ENCODE data around the gene PRKCA. TPM values are rescaled to one million over a fixed set of nuclear protein-coding genes. Genes with fewer than 3 reads are reported as not detected.

The PRKCA gene
- total RNA-seq, 2 experiments from 2014 or later = 75.1 to 78.5 TPM

DNA sequence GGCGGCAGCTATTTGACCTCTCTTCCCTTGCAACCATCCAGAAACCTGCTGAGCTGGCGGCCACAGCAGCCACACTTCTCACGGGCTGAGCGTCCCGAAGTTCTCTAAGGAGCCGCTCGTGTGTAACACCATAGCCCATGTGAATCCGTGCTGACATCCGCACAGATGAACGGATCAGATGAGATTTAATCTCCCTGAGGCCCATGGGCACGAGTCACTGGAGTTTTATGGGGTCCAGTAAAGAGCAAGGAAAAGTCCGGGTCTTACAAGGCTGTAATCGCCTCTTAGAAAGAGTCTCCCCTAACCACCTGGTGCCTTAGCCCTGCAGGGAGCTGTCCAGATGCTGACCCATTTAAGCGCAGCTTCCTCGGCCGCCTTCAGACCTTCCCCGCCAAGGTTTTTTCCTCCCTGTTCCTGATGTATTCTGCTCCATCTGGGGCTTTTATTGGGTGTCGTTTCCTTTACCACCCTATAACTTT is 527.0 kb downstream of the PRKCA start:
- H3K27ac Mint-ChIP-seq = no peak overlapping the region
- no peaks in the 10 kb centered on the region for H3K9me3 Mint-ChIP-seq
- no peaks in the 10 kb centered on the region for H3K4me1 Mint-ChIP-seq (ENCODE audit: low read depth)
- peaks cover 56% of the 10 kb centered on the region for H3K27me3 Mint-ChIP-seq
- no peak overlapping the region for H3K4me3 Mint-ChIP-seq
- intact Hi-C loops (cut with micrococcal nuclease) = no loop called here
- POLR2A ChIA-PET = no interaction called here
- H3K36me3 Mint-ChIP-seq = no peaks in the 10 kb centered on the region
- CTCF ChIA-PET = interaction anchor here (1.2 kb wide), 1 partner anchor 21 kb away, joined by 3 read pairs; no protein-coding TSS in a partner anchor
- DNase-seq = peak; percentile 47

DNA sequence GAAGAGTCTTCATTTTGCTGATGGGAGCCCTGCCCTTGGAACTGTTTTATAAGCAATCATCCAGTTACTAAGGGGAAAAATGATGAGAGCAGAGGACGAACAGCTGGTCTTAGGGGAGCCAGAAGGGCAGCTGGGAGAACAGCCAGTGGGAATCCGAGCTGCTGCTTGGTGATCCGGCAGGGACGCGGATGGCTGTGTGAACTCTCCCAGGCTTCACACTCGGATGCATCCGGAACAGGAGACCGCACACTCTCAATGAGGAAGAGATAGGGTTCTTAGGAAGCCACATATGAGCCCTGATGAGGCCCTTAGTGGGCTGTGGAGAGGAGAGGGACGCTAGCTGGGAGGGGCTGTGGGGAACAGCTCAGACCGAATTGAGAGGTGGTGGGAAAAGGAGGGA is 527.5 kb downstream of the PRKCA start:
- ChIA-PET POLR2A (no interaction called here), CTCF (interaction anchor here (1.2 kb wide), 1 partner anchor 20 kb away, joined by 3 read pairs; no protein-coding TSS in a partner anchor)
- Mint-ChIP-seq H3K27me3 (peaks cover 58% of the 10 kb centered on the region), H3K9me3 (no peaks in the 10 kb centered on the region), H3K27ac (no peak overlapping the region), H3K4me1 (ENCODE audit: low read depth) (no peaks in the 10 kb centered on the region), H3K36me3 (no peaks in the 10 kb centered on the region), H3K4me3 (no peak overlapping the region)
- no peak for DNase-seq
- intact Hi-C loops (cut with micrococcal nuclease) = no loop called here

DNA sequence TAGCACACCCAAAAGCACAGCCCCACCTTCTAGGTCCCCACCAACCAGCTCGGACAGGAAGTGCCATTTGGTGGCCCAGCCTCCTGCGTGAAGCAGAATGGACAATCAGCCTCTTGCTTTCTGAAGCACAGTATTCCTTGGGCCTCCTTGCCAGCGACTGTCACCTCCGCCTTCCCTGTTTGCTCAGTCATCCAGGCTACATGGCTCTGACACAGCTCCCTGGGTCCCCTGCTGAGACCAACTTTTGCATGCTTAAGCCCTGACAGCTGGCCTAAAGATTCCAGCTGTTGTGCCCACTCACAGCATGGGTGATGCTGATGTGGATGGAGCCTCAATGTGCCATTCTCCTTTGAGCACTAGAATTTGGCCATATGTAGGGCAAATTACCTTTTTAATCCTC is 528.0 kb downstream of the PRKCA start:
- no peak overlapping the region for H3K4me3 Mint-ChIP-seq
- no peaks in the 10 kb centered on the region for H3K4me1 Mint-ChIP-seq (ENCODE audit: low read depth)
- ChIA-PET CTCF (interaction anchor here (1.2 kb wide), 1 partner anchor 20 kb away, joined by 3 read pairs; no protein-coding TSS in a partner anchor), POLR2A (no interaction called here)
- DNase-seq = no peak
- H3K27me3 Mint-ChIP-seq = peaks cover 61% of the 10 kb centered on the region
- no peak overlapping the region for H3K27ac Mint-ChIP-seq
- H3K9me3 Mint-ChIP-seq = no peaks in the 10 kb centered on the region
- no peaks in the 10 kb centered on the region for H3K36me3 Mint-ChIP-seq
- intact Hi-C loops (cut with micrococcal nuclease) = no loop called here

DNA sequence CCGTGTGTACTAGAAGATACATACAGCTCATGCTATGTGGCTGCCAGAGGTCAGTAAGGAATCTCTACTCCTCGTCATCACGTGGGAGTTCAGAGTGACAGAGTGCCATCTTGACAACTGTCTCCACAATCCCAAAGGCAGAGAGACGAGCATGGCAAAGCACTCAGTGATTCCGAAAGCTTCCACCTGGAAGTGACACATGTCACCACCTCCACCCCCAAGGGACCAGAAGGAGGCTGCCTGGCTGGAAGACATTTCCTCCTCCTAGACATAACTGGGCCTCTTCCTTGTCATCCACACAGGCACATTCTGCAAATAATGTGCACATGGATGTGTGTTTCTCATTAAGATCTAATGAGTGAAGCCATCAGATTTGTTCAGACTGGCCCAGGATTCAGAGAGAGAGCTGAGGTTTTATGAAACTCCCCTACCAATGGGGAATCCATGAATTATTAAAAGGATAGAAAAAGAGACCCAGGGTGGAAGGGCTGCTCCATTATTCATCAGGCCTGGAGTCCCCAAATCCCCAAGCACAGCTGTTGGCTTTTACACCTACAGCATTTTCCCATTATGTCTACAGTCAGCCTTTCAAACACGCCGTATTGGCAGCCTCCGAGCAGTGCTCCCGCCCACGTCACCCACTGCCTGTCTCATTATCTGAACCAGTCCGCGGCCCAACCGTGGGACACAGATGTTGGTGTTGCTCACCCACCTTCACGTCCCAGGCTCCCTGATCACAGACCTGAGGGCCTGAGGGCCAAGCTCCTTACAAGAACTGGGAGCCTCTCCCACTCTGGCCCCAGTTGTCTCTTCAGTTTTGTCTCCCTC is 529.2 kb downstream of the PRKCA start:
- POLR2A ChIA-PET = no interaction called here

DNA sequence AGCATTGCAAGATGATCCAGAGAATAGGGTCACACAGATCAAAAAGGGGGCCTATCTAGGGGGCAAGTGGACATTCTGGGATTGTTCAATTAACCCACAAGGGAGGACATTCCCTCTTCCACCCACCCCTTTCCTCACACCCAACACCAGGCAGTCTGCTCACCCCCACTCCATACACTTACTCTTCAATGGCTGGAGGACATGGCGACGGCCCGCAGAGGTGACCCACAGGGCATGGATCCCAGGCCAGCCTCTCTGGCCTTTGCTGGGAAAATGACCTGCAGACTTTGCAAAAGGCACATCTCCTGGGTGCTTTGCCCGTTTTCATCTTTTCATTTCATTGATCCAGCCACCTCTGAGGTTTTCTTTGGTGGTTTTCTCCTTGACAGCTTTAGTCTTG is 530.8 kb downstream of the PRKCA start:
- DNase-seq = no peak
- intact Hi-C loops (cut with micrococcal nuclease) = no loop called here
- ChIA-PET CTCF (no interaction called here), POLR2A (no interaction called here)
- no peak overlapping the region for H3K4me3 Mint-ChIP-seq
- peaks cover 72% of the 10 kb centered on the region for H3K27me3 Mint-ChIP-seq
- H3K9me3 Mint-ChIP-seq = no peaks in the 10 kb centered on the region
- no peaks in the 10 kb centered on the region for H3K4me1 Mint-ChIP-seq (ENCODE audit: low read depth)
- no peaks in the 10 kb centered on the region for H3K36me3 Mint-ChIP-seq
- H3K27ac Mint-ChIP-seq = no peak overlapping the region

More for the DNA sequence above, 529.2 kb downstream of the PRKCA start:
- no peak for DNase-seq
- no peaks in the 10 kb centered on the region for H3K36me3 Mint-ChIP-seq
- no peaks in the 10 kb centered on the region for H3K4me1 Mint-ChIP-seq (ENCODE audit: low read depth)
- intact Hi-C loops (cut with micrococcal nuclease) = no loop called here
- H3K4me3 Mint-ChIP-seq = no peak overlapping the region
- CTCF ChIA-PET = no interaction called here
- peaks cover 71% of the 10 kb centered on the region for H3K27me3 Mint-ChIP-seq
- H3K9me3 Mint-ChIP-seq = no peaks in the 10 kb centered on the region
- no peak overlapping the region for H3K27ac Mint-ChIP-seq

DNA sequence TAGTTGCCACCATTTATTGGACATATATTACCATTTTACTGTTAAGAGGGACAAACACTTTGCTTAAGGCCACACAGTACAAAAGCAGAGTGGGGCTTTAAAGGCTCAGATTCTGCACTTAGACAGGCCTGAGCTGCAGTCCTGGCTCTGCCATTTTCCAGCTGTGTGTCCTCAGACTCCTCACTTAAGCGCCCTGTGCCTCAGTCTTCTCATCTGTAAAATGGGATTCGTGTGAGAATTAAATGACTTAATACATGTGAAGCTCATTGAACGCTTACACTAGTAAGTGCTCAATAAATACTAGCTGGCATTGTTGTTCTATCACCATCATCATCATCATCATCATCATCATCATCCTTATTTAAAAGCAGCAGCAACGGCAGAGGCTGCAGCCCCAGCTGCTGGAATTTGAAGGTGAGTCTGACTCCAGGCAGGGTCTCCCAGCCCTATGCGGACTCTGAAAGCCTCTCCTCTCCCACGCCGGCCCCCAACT is 532.1 kb downstream of the PRKCA start:
- Mint-ChIP-seq H3K4me1 (ENCODE audit: low read depth) (no peaks in the 10 kb centered on the region), H3K27me3 (peaks cover 61% of the 10 kb centered on the region), H3K9me3 (no peaks in the 10 kb centered on the region), H3K27ac (no peak overlapping the region), H3K36me3 (no peaks in the 10 kb centered on the region), H3K4me3 (no peak overlapping the region)
- intact Hi-C loops (cut with micrococcal nuclease) = no loop called here
- POLR2A ChIA-PET = no interaction called here
- DNase-seq = no peak
- CTCF ChIA-PET = no interaction called here

DNA sequence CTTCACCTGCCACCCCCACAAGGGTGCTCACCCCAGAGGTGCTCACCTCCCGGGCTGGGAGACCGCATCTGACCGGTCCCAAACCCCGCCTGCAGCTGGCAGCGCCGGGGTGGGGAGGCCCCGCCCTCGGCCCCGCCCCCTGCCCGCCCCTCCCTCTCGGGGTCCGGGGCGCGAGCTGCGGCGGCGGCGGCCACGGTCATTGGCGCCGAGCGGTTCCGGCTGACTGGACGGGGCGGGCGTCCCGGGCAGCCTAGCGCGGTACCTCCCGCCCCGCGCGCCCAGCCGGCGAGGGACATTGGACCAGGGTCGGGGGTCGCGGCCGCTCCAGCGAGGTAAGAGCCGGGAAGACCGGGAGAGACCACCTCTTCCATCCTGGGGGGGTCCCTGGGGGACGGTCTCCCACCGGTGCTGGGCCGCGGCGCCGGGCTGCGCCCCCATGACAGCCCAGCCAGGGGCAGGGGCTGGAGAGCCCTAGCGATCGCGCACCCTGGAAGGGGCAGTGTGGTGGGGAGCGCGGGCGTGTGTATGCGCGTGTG is 532.6 kb downstream of the PRKCA start, which contains the start of gene CACNG5:
TSS of gene CACNG5 (plus strand) at position 199 of the 536 bp plus-strand sequence. CDS start 42,216 bp downstream, outside the sequence.
- Mint-ChIP-seq H3K27me3 (peaks cover 56% of the 10 kb centered on the region), H3K9me3 (no peaks in the 10 kb centered on the region), H3K36me3 (no peaks in the 10 kb centered on the region), H3K27ac (no peak within 1 kb of the TSS), H3K4me1 (ENCODE audit: low read depth) (no peaks in the 10 kb centered on the region), H3K4me3 (no peak within 1 kb of the TSS)
- DNase-seq = no peak
- intact Hi-C loops (cut with micrococcal nuclease) = no loop called here
- CTCF ChIA-PET = no interaction called here
- POLR2A ChIA-PET = no interaction called here

DNA sequence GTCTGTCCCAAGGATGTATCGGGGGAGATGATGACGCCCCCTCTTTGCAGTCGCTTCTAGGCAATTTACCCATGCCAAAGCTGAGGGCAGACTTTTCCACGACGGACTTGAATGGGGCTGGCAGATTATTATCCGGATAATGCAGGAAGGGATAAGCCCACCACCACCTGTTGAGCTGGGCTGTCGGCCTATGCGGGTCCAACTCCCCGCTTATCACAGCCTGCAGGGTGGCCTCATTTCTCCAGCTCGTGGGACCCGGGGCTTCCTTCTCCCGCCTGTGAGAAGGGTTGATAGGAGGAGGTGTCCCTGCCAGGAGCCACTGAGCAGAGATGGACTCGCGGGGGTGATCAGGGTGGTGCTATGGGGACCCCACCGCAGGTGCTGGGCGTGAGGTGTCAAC is 533.1 kb downstream of the PRKCA start:
- CTCF ChIA-PET = no interaction called here
- H3K9me3 Mint-ChIP-seq = no peaks in the 10 kb centered on the region
- peaks cover 52% of the 10 kb centered on the region for H3K27me3 Mint-ChIP-seq
- intact Hi-C loops (cut with micrococcal nuclease) = no loop called here
- H3K36me3 Mint-ChIP-seq = no peaks in the 10 kb centered on the region
- H3K4me3 Mint-ChIP-seq = no peak overlapping the region
- H3K4me1 Mint-ChIP-seq (ENCODE audit: low read depth) = no peaks in the 10 kb centered on the region
- no peak for DNase-seq
- no peak overlapping the region for H3K27ac Mint-ChIP-seq
- POLR2A ChIA-PET = no interaction called here

DNA sequence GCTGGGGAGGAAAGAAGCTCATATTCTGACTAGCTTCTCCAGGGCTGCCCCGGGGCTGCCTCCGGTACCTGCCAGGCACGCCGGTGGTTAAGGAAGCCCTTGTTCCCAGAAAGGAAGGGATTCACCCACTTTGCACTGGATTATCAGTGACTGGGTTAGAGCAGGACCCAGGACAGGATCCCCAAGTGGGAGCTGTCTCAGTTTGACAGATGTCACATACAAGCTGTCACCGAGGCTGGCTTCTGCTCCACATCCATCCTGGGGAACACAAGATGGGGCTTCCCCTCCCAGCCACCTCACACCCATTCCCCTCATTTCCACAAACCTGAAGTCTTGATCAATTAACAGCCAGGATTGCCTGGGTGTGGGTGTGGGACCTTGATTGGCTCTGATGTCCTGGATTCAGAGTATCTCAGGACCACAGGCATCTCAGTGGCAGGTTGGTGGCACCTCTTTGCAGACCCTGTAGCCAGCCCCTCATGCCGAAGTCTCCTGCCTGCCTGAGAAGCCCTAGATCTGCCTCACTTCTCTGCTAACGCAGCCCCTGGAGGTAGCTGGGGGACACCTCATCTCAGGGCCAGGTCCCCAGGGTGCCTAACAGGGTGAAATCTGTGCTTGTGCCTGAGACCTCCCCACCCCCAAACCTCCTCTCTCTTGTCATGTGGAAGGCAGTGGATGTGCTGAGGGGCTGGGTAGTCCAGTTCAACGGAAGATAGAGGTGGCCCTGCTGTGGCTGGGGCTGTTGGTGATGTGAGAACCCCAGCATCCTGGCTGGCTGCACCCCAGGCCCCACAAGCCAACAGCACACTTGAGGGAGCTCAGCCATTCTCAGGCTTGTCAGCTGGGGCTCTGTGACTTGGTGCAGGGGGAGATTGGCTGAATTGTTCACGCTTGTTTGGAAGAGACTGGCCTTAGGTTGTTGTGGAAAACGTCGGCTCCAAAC is 533.9 kb downstream of the PRKCA start:
- H3K9me3 Mint-ChIP-seq = no peaks in the 10 kb centered on the region
- no peak for DNase-seq
- H3K27me3 Mint-ChIP-seq = peaks cover 51% of the 10 kb centered on the region
- H3K36me3 Mint-ChIP-seq = no peaks in the 10 kb centered on the region
- POLR2A ChIA-PET = no interaction called here
- H3K4me3 Mint-ChIP-seq = no peak overlapping the region
- H3K4me1 Mint-ChIP-seq (ENCODE audit: low read depth) = no peaks in the 10 kb centered on the region
- intact Hi-C loops (cut with micrococcal nuclease) = no loop called here
- CTCF ChIA-PET = no interaction called here
- H3K27ac Mint-ChIP-seq = no peak overlapping the region

DNA sequence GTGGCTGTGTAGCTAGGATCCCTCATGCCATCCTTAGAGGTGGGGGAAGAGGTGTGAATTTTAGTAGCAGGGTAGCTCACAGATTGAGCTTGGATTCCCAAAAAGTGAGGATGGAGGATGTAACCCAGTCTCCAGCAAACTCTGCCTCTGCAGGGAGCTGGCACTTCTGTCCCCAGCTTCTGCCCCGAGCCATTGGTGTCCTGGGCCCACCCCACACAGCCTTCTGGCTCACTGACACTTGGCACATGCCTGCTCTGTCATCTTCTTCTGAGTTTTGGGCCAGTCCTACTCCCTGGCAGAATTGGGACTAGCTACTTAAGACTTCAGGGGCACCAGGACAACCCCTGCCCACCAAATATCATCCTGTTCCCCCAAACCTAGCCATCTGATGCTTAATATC is 534.8 kb downstream of the PRKCA start:
- ChIA-PET CTCF (no interaction called here), POLR2A (no interaction called here)
- no peak for DNase-seq
- intact Hi-C loops (cut with micrococcal nuclease) = no loop called here
- H3K4me1 Mint-ChIP-seq (ENCODE audit: low read depth) = no peaks in the 10 kb centered on the region
- no peaks in the 10 kb centered on the region for H3K9me3 Mint-ChIP-seq
- H3K27me3 Mint-ChIP-seq = peaks cover 43% of the 10 kb centered on the region
- no peaks in the 10 kb centered on the region for H3K36me3 Mint-ChIP-seq
- H3K27ac Mint-ChIP-seq = no peak overlapping the region
- no peak overlapping the region for H3K4me3 Mint-ChIP-seq

DNA sequence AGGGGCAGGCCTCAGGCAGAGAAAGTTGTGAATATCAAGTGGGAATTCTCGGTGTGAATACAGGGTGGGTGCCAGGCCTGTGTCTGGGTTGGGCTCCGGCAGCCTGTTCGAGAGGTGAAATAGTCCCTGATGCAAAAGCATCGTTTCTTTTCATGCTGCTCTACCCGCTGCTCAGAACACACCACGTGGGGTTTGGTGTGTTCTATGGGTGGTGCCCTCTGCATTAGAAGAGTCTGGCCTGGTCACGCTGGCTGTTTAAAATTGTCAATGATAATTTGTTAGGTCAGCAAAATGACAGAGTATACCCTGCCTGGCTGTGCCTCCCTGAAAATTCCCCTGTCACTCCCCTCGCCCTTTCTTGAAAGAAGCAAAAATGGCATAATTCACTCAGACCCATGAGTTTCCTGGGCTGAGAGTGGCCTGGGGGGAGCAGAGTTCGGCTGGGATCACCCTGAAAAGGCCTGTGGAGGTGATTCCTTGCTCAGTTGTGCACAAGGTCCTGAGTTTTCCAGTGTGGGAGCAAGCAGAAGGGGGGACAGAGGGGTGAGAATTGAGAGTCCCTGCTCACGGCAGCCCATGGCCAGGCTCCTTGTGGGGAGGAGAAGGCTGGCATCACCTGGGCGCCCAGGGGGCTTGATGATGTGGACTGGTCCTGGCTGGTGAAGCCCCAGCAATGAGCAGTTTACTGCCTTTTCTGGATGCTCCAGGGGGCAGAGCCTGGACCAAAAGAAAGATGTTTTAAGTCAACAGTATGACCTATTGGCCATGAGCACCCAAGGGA is 535.7 kb downstream of the PRKCA start:
- CTCF ChIA-PET = no interaction called here
- no peaks in the 10 kb centered on the region for H3K4me1 Mint-ChIP-seq (ENCODE audit: low read depth)
- POLR2A ChIA-PET = no interaction called here
- peaks cover 39% of the 10 kb centered on the region for H3K27me3 Mint-ChIP-seq
- no peak overlapping the region for H3K27ac Mint-ChIP-seq
- H3K9me3 Mint-ChIP-seq = no peaks in the 10 kb centered on the region
- no peak overlapping the region for H3K4me3 Mint-ChIP-seq
- intact Hi-C loops (cut with micrococcal nuclease) = no loop called here
- DNase-seq = no peak
- no peaks in the 10 kb centered on the region for H3K36me3 Mint-ChIP-seq
